Natural killer cell (primary cell): Measurements from ENCODE around the gene VCL. TPM values are rescaled to one million over a fixed set of nuclear protein-coding genes. Genes with fewer than 3 reads are reported as not detected.
"Not testable (repeated sequence)": the region's sequence is repeated elsewhere in the genome, so short reads cannot be mapped to it uniquely, and the experiment has no call there.

Source experiments
- ATAC-seq, 3 donors: fragments of 150-1000 bp in 2 of 3; fragments of 200-7000 bp in 1 of 3; cut with Tn5 transposase; 1 replicate in 1 of 3; 2 replicates in 2 of 3; pipeline ENCODE4 v1.10.0; 2021; ENCODE audit warnings: mild to moderate bottlenecking in 2 of 3, moderate library complexity in 2 of 3
- DNase-seq, 2 donors: peaks; one replicate each; pipeline versions ENCODE4 v3.0.0 to v3.0.0-alpha.2; 2013 to 2021; ENCODE audit warnings: mixed read lengths in 1 of 2
- H3K27ac ChIP-seq: one replicate; pipeline ENCODE4 v1.5.1; 2013; ENCODE audit warnings: mild to moderate bottlenecking, low read length
- H3K27me3 ChIP-seq: one replicate; pipeline ENCODE4 v1.6.1; 2013; ENCODE audit warnings: low read length; ENCODE audit not compliant: control insufficient read depth, insufficient read depth
- H3K36me3 ChIP-seq: one replicate; pipeline ENCODE4 v1.6.1; 2013; ENCODE audit warnings: low read length; ENCODE audit not compliant: control insufficient read depth, insufficient read depth
- H3K4me1 ChIP-seq: one replicate; pipeline ENCODE4 v1.6.1; 2013; ENCODE audit warnings: low read length; ENCODE audit not compliant: control insufficient read depth, insufficient read depth
- H3K4me3 ChIP-seq: one replicate; pipeline ENCODE4 v1.5.1; 2013; ENCODE audit warnings: low read length
- H3K9me3 ChIP-seq: one replicate; pipeline ENCODE4 v1.6.1; 2013; ENCODE audit warnings: low read length; ENCODE audit not compliant: control insufficient read depth, insufficient read depth
- H3K27ac Mint-ChIP-seq, 2 donors: one replicate each; pipeline ENCODE4 v1.8.0; 2022; ENCODE audit warnings: mild to moderate bottlenecking in 2 of 2, mixed read lengths in 2 of 2, moderate library complexity in 1 of 2
- H3K27me3 Mint-ChIP-seq, 2 donors: one replicate each; pipeline ENCODE4 v1.8.0; 2022; ENCODE audit warnings: low read depth in 2 of 2, mixed read lengths in 2 of 2
- H3K36me3 Mint-ChIP-seq: one replicate; pipeline ENCODE4 v1.8.0; 2022; ENCODE audit warnings: mixed read lengths
- H3K4me1 Mint-ChIP-seq, 2 donors: one replicate each; pipeline ENCODE4 v1.8.0; 2022; ENCODE audit warnings: mixed read lengths in 2 of 2
- H3K4me3 Mint-ChIP-seq: one replicate; pipeline ENCODE4 v1.8.0; 2022; ENCODE audit warnings: mild to moderate bottlenecking, moderate library complexity, mixed read lengths
- H3K9me3 Mint-ChIP-seq, 2 donors: one replicate each; pipeline ENCODE4 v1.8.0; 2022; ENCODE audit warnings: mixed read lengths in 2 of 2
- CTCF ChIP-seq: fragments of 200-600 bp; IDR thresholded peaks from one replicate; pipeline ENCODE4 v1.8.0; 2022; ENCODE audit warnings: antibody characterized with exemption
- WGBS: methylation state at CpG from one replicate; pipeline ENCODE4 v1.1.7; 2013; ENCODE audit warnings: missing lambda C conversion rate; ENCODE audit not compliant: insufficient coverage; 5-methylcytosine and 5-hydroxymethylcytosine counted together
- intact Hi-C: fragments of 100-400 bp; cut with micrococcal nuclease; formaldehyde crosslinking; loops from one replicate; pipeline ENCODE4 v1.14.2; 2022
- total RNA-seq, 4 donors: library from RNA; stranded (reverse); fragments of 120-200 nt in 1 of 4; gene quantifications; one replicate each; pipeline versions ENCODE4 v1.2.3 to v1.2.4, GENCODE V29; 2013 to 2022

Gene VCL
- total RNA-seq, 3 donors from 2014 or later (not counting 1 experiment from before 2014, with no cell fraction given): 121 to 145 (median 122) TPM

GRCh38 chr10:73956476-73957359, 41.2 kb upstream of the VCL start:
- intact Hi-C loops: loop anchor here (1.0 to 5.0 kb wide), 5 partner anchors 12 to 121 kb away; partner anchors contain the start of gene VCL
- no peak for TF ChIP-seq CTCF

GRCh38 chr10:73959484-73960243, 38.3 kb upstream of the VCL start:
- Histone ChIP-seq H3K4me3 (no peak overlapping the region), H3K36me3 (no peaks in the 10 kb centered on the region), H3K9me3 (no peaks in the 10 kb centered on the region), H3K27me3 (no peaks in the 10 kb centered on the region), H3K4me1 (peaks cover 59% of the 10 kb centered on the region), H3K27ac (peak overlapping the region; percentile 78)
- no peak for DNase-seq
- intact Hi-C loops: loop anchor here (5.0 kb wide), 2 partner anchors 72 to 118 kb away; no protein-coding TSS in a partner anchor
- Mint-ChIP-seq H3K27me3 (no peaks in the 10 kb centered on the region), H3K36me3 (no peaks in the 10 kb centered on the region), H3K9me3 (no peaks in the 10 kb centered on the region), H3K27ac (peak overlapping the region; percentile 92 to 94), H3K4me3 (peak overlapping the region; percentile 21), H3K4me1 (peaks cover 51 to 64% of the 10 kb centered on the region in 2 donors)
- ATAC-seq: peak; percentile 7 to 24 (median 18)
- WGBS: 61% methylated on average over 6 of the region's 6 CpGs
- TF ChIP-seq CTCF: no peak

More at GRCh38 chr10:73956476-73957359, 41.2 kb upstream of the VCL start:
- Mint-ChIP-seq H3K9me3 (no peaks in the 10 kb centered on the region), H3K27ac (peak overlapping the region; percentile 92 to 94), H3K36me3 (no peaks in the 10 kb centered on the region), H3K27me3 (no peaks in the 10 kb centered on the region), H3K4me3 (peak overlapping the region; percentile 91), H3K4me1 (peaks cover 59 to 73% of the 10 kb centered on the region in 2 donors)
- H3K4me1 ChIP-seq: peaks cover 57% of the 10 kb centered on the region
- peak overlapping the region; percentile 10 for H3K4me3 ChIP-seq
- H3K27me3 ChIP-seq: no peaks in the 10 kb centered on the region
- DNase-seq (peak; percentile 35 to 71), ATAC-seq (peak; percentile 64 to 80 (median 76))
- WGBS: 9% methylated on average over 8 of the region's 9 CpGs
- H3K9me3 ChIP-seq: no peaks in the 10 kb centered on the region
- no peaks in the 10 kb centered on the region for H3K36me3 ChIP-seq
- H3K27ac ChIP-seq: peak overlapping the region; percentile 78

- H3K4me3 Mint-ChIP-seq: no peak overlapping the region
- no peak for TF ChIP-seq CTCF
- H3K27me3 ChIP-seq: no peaks in the 10 kb centered on the region
- no peaks in the 10 kb centered on the region for H3K9me3 ChIP-seq
- intact Hi-C loops: no loop called here
- H3K36me3 ChIP-seq: no peaks in the 10 kb centered on the region
- no peaks in the 10 kb centered on the region for H3K27me3 Mint-ChIP-seq
- DNase-seq (no peak), ATAC-seq (no peak)
- no peaks in the 10 kb centered on the region for H3K9me3 Mint-ChIP-seq
- no peak overlapping the region for H3K4me3 ChIP-seq
- peaks cover 57% of the 10 kb centered on the region for H3K4me1 ChIP-seq
- H3K36me3 Mint-ChIP-seq: no peaks in the 10 kb centered on the region
- no peak overlapping the region for H3K27ac ChIP-seq
- no peak overlapping the region for H3K27ac Mint-ChIP-seq
- H3K4me1 Mint-ChIP-seq: peaks cover 31 to 54% of the 10 kb centered on the region in 2 donors
- WGBS: 98% methylated on average over 2 of the region's 2 CpGs
Measured at GRCh38 chr10:73962386-73962785, 35.5 kb upstream of the VCL start.

GRCh38 chr10:73963533-73963932, 34.4 kb upstream of the VCL start:
- intact Hi-C loops, H3K27me3 ChIP-seq, H3K4me3 ChIP-seq, H3K36me3 ChIP-seq, H3K27ac Mint-ChIP-seq, DNase-seq, ATAC-seq, H3K9me3 Mint-ChIP-seq, H3K9me3 ChIP-seq, H3K4me3 Mint-ChIP-seq, H3K36me3 Mint-ChIP-seq, H3K27ac ChIP-seq, H3K27me3 Mint-ChIP-seq: not testable (repeated sequence)
- peaks cover 57% of the 10 kb centered on the region for H3K4me1 ChIP-seq
- 93% methylated on average over 12 of the region's 12 CpGs for WGBS
- H3K4me1 Mint-ChIP-seq: peaks cover 38 to 55% of the 10 kb centered on the region in 2 donors
